ENCODE data around the gene AEBP2.
A peak's percentile ranks its signal among the peaks of the same experiment; 100 is the strongest.
"Not testable (repeated sequence)": the region's sequence is repeated elsewhere in the genome, so short reads cannot be mapped to it uniquely, and the experiment has no call there.

The AEBP2 gene, protein sequence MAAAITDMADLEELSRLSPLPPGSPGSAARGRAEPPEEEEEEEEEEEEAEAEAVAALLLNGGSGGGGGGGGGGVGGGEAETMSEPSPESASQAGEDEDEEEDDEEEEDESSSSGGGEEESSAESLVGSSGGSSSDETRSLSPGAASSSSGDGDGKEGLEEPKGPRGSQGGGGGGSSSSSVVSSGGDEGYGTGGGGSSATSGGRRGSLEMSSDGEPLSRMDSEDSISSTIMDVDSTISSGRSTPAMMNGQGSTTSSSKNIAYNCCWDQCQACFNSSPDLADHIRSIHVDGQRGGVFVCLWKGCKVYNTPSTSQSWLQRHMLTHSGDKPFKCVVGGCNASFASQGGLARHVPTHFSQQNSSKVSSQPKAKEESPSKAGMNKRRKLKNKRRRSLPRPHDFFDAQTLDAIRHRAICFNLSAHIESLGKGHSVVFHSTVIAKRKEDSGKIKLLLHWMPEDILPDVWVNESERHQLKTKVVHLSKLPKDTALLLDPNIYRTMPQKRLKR

DNA sequence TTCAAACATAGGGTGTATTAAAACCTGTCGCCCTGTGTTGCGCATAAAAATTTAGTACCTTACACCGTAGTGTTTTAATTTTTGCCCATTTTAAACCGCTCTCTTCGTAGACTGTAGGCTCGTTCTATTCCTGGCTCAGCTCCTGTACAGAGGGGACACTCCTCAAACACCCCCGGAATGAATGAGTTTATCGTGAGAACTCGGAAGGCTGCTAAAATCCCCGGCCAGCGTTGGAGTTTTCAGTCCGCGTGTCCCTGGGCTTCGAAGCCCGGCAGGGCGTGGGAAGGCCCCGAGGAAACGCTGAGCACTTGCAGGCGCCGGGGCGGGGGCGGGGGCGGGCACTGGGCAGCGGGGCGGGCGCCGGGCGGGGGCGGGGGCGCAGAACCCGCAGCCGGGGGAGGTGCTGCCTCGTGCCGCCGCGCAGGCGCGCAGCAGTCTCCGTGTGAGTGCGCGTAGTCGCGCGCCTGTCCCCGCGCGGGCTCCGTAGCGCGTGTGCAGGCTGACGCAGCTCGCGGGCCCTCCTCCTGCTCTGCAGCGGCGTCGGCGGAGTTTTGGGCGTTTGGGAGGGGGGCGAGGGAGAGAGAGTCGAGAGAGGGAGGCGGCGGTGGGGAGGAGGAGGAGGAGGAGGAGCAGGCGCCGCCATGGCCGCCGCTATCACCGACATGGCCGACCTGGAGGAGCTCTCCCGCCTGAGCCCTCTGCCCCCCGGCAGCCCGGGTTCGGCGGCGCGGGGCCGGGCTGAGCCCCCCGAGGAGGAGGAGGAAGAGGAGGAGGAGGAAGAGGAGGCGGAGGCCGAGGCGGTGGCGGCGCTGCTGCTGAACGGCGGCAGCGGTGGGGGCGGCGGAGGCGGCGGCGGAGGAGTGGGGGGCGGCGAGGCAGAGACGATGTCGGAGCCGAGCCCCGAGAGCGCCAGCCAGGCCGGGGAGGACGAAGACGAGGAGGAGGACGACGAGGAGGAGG, at the start of gene AEBP2:
AEBP2 (plus strand) TSS at position 434 of the 960 bp plus-strand sequence; CDS start at position 642, 208 bp downstream.
- peak; percentile 95 for DNase-seq (ENCODE audit: low read depth)
- peak within 1 kb of the TSS; percentile 75 for H3K4me3 ChIP-seq (ENCODE audit: low read length)
- TF ChIP-seq CTCF (IDR thresholded peaks at IDR 0.05; ENCODE audit: insufficient read depth, low read depth, low read length, missing control alignments), result no peak

GRCh38 chr12:19390051-19390598, 49.2 kb upstream of the AEBP2 start:
- H3K4me3 ChIP-seq (ENCODE audit: low read length), result no peak overlapping the region
- DNase-seq (ENCODE audit: low read depth), result peak; percentile 60
- no peak for TF ChIP-seq CTCF (IDR thresholded peaks at IDR 0.05; ENCODE audit: insufficient read depth, low read depth, low read length, missing control alignments)

DNA sequence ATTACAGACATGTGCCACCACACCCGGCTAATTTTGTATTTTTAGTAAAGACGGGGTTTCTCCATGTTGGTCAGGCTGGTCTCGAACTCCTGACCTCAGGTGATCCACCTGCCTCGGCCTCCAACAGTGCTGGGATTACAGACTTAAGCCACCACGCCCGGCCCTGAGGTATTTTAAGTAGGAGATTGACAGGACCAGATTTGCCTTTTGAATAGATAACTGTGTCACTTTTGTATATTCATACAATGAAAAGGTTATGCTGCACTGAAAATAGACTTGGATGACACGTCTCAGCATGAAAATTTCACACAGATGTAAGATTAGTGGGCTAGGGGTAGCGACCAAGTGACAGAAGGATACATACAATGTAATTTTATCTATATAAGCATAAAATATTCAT, 46.6 kb upstream of the AEBP2 start:
- DNase-seq (ENCODE audit: low read depth); H3K4me3 ChIP-seq (ENCODE audit: low read length): not testable (repeated sequence)

DNA sequence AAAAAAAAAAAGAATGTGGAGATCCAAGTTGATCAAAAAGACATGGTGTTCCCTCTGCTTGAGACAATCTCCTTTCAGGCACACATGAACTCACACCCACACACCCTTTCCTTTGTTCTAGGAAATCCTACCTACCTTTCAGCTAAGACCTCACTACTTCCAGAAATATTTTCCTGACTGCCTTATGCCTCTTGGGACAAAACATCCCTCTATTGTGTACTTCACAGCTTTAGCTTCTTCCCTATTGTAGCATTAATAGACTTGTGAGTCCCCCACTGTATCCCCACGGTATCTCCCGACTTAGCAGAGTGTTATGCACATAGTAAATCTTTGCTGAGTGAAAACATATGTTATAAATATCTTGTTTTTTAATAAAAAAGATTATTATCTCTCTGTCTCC, 44.9 kb upstream of the AEBP2 start:
- no peak for DNase-seq (ENCODE audit: low read depth)
- TF ChIP-seq CTCF (IDR thresholded peaks at IDR 0.05; ENCODE audit: insufficient read depth, low read depth, low read length, missing control alignments), result no peak
- H3K4me3 ChIP-seq (ENCODE audit: low read length), result no peak overlapping the region

- peak; percentile 97 for DNase-seq (ENCODE audit: low read depth)
- H3K4me3 ChIP-seq (ENCODE audit: low read length), result no peak overlapping the region
- no peak for TF ChIP-seq CTCF (IDR thresholded peaks at IDR 0.05; ENCODE audit: insufficient read depth, low read depth, low read length, missing control alignments)
Measured at GRCh38 chr12:19397534-19397933, 41.8 kb upstream of the AEBP2 start.

GRCh38 chr12:19398376-19399363, 40.6 kb upstream of the AEBP2 start:
- no peak for DNase-seq (ENCODE audit: low read depth)
- H3K4me3 ChIP-seq (ENCODE audit: low read length), result no peak overlapping the region
- no peak for TF ChIP-seq CTCF (IDR thresholded peaks at IDR 0.05; ENCODE audit: insufficient read depth, low read depth, low read length, missing control alignments)

GRCh38 chr12:19400649-19401285, 38.5 kb upstream of the AEBP2 start:
- peak; percentile 94 for DNase-seq (ENCODE audit: low read depth)

More at GRCh38 chr12:19400649-19401285, 38.5 kb upstream of the AEBP2 start:
- H3K4me3 ChIP-seq (ENCODE audit: low read length), result not testable (repeated sequence)
